HepG2 (cell line): ENCODE data around the gene GPS2. TPM values are rescaled to one million over a fixed set of nuclear protein-coding genes. Genes with fewer than 3 reads are reported as not detected.

Experiments used
- ARHGAP35 ChIP-seq: sonication (generic); formaldehyde crosslinking; IDR thresholded peaks from 2 replicates; pipeline ENCODE4 v1.9.0; 2022; ENCODE audit warnings: mild to moderate bottlenecking, inconsistent platforms, moderate library complexity, missing genetic modification reagents, borderline replicate concordance
- CBFB ChIP-seq: sonication (generic); formaldehyde crosslinking; IDR thresholded peaks from 2 replicates; pipeline ENCODE4 v1.4.0; 2020; ENCODE audit warnings: missing genetic modification reagents
- CREM ChIP-seq, 2 experiments: sonication (generic) in 1 of 2; formaldehyde crosslinking in 1 of 2; IDR thresholded peaks; 2 replicates each; pipeline versions ENCODE4 v1.4.0 to v1.6.1; 2016 to 2020; ENCODE audit warnings: antibody characterized with exemption in 1 of 2, mild to moderate bottlenecking in 1 of 2, missing genetic modification reagents in 1 of 2
- JDP2 ChIP-seq: sonication (generic); formaldehyde crosslinking; IDR thresholded peaks from 2 replicates; pipeline ENCODE4 v1.8.1; 2022; ENCODE audit warnings: missing genetic modification reagents, borderline replicate concordance
- KLF6 ChIP-seq: IDR thresholded peaks from 2 replicates; pipeline ENCODE4 v1.8.0; 2016; ENCODE audit warnings: missing biosample characterization, missing genetic modification reagents
- MZF1 ChIP-seq: sonication (generic); formaldehyde crosslinking; IDR thresholded peaks from 2 replicates; pipeline ENCODE4 v1.8.1; 2023; ENCODE audit warnings: mild to moderate bottlenecking, missing genetic modification reagents, borderline replicate concordance
- NFKBIZ ChIP-seq: IDR thresholded peaks from 2 replicates; pipeline ENCODE4 v1.6.1; 2018; ENCODE audit warnings: missing genetic modification reagents, missing compliant biosample characterization
- NR2F1 ChIP-seq, 2 experiments: fragments of 450-650 bp in 1 of 2; formaldehyde crosslinking in 1 of 2; IDR thresholded peaks; 2 replicates each; pipeline versions ENCODE4 v1.5.0 to v1.6.1; 2016 to 2020; ENCODE audit warnings: mild to moderate bottlenecking in 1 of 2, missing compliant biosample characterization in 1 of 2, missing genetic modification reagents in 1 of 2, moderate library complexity in 1 of 2
- PCBP2 ChIP-seq: fragments of 200-400 bp; formaldehyde crosslinking; optimal IDR thresholded peaks from 2 replicates; pipeline ENCODE3; 2018; ENCODE audit warnings: low read length, low read depth; ENCODE audit not compliant: poor library complexity, severe bottlenecking
- REXO4 ChIP-seq: sonication (generic); formaldehyde crosslinking; IDR thresholded peaks from 2 replicates; pipeline ENCODE4 v1.8.0; 2022; ENCODE audit warnings: missing genetic modification reagents, mild to moderate bottlenecking, borderline replicate concordance
- RFX3 ChIP-seq: IDR thresholded peaks from 2 replicates; pipeline ENCODE4 v1.6.1; 2016; ENCODE audit warnings: missing biosample characterization, missing genetic modification reagents
- SMAD9 ChIP-seq: sonication (generic); formaldehyde crosslinking; IDR thresholded peaks from 2 replicates; pipeline ENCODE4 v1.5.1; 2020; ENCODE audit warnings: mild to moderate bottlenecking, missing genetic modification reagents
- SPEN ChIP-seq: sonication (generic); formaldehyde crosslinking; IDR thresholded peaks from 2 replicates; pipeline ENCODE4 v1.5.1; 2020; ENCODE audit warnings: low read depth, mild to moderate bottlenecking, missing genetic modification reagents
- TBX2 ChIP-seq: sonication (generic); formaldehyde crosslinking; IDR thresholded peaks from 2 replicates; pipeline ENCODE4 v1.5.0; 2020; ENCODE audit warnings: missing genetic modification reagents, mild to moderate bottlenecking, borderline replicate concordance
- TGIF2 ChIP-seq: IDR thresholded peaks from 2 replicates; pipeline ENCODE4 v1.6.1; 2016; ENCODE audit warnings: control low read depth, missing compliant biosample characterization
- ZNF138 ChIP-seq: sonication (generic); formaldehyde crosslinking; IDR thresholded peaks from 2 replicates; pipeline ENCODE4 v1.5.0; 2020; ENCODE audit warnings: mild to moderate bottlenecking, low read depth, missing genetic modification reagents
- ZNF142 ChIP-seq: sonication (generic); formaldehyde crosslinking; IDR thresholded peaks from 2 replicates; pipeline ENCODE4 v1.4.0; 2020; ENCODE audit warnings: missing genetic modification reagents
- ZNF274 ChIP-seq: sonication (generic); formaldehyde crosslinking; IDR thresholded peaks from 2 replicates; pipeline ENCODE4 v1.5.1; 2020; ENCODE audit warnings: mild to moderate bottlenecking, missing genetic modification reagents
- ZNF3 ChIP-seq: IDR thresholded peaks from 2 replicates; pipeline ENCODE4 v1.7.0; 2017; ENCODE audit warnings: inconsistent platforms
- ZNF546 ChIP-seq: sonication (generic); formaldehyde crosslinking; conservative IDR thresholded peaks from 2 replicates; pipeline ENCODE4 v1.8.1; 2023; ENCODE audit warnings: mild to moderate bottlenecking, missing genetic modification reagents
- ZNF572 ChIP-seq: sonication (generic); formaldehyde crosslinking; IDR thresholded peaks from 2 replicates; pipeline ENCODE4 v1.5.1; 2020; ENCODE audit warnings: mild to moderate bottlenecking, missing genetic modification reagents
- ZNF747 ChIP-seq: sonication (generic); formaldehyde crosslinking; IDR thresholded peaks from 2 replicates; pipeline ENCODE4 v1.8.1; 2023; ENCODE audit warnings: missing genetic modification reagents, mild to moderate bottlenecking, borderline replicate concordance
- polyA plus RNA-seq, 8 experiments: library from polyadenylated mRNA; depleted of rRNA in 3 of 8; stranded (reverse) in 7 of 8; unstranded in 1 of 8; fragments of >200 nt; fragmentation: Illumina TruSeq in 4 of 8; extraction: Trizol in 4 of 8; gene quantifications; 2 replicates each; pipeline versions ENCODE4 v1.2.1 to v1.2.3, GENCODE V29; 2011 to 2016; ENCODE audit warnings: low read depth in 4 of 8, missing spikeins in 1 of 8, mixed read lengths in 1 of 8; ENCODE audit not compliant: insufficient read depth in 1 of 8
- total RNA-seq, 5 experiments: library from RNA; depleted of rRNA; stranded (reverse); fragments of >200 nt; fragmentation: Illumina TruSeq; extraction: Trizol; gene quantifications; 2 replicates each; pipeline ENCODE4 v1.2.3, GENCODE V29; 2016; ENCODE audit warnings: low read depth in 1 of 5
- TF ChIP-seq, protein P1 (sequence below): sonication (generic); formaldehyde crosslinking; IDR thresholded peaks from 2 replicates; pipeline ENCODE4 v1.5.0; 2020; ENCODE audit warnings: mild to moderate bottlenecking, missing genetic modification reagents, borderline replicate concordance

Gene GPS2
- total and polyA plus RNA-seq, 2 of the 13 experiments (the other 11 are each of a cell fraction or from before 2014, with no cell fraction given): 58.0 to 59.4 TPM

DNA sequence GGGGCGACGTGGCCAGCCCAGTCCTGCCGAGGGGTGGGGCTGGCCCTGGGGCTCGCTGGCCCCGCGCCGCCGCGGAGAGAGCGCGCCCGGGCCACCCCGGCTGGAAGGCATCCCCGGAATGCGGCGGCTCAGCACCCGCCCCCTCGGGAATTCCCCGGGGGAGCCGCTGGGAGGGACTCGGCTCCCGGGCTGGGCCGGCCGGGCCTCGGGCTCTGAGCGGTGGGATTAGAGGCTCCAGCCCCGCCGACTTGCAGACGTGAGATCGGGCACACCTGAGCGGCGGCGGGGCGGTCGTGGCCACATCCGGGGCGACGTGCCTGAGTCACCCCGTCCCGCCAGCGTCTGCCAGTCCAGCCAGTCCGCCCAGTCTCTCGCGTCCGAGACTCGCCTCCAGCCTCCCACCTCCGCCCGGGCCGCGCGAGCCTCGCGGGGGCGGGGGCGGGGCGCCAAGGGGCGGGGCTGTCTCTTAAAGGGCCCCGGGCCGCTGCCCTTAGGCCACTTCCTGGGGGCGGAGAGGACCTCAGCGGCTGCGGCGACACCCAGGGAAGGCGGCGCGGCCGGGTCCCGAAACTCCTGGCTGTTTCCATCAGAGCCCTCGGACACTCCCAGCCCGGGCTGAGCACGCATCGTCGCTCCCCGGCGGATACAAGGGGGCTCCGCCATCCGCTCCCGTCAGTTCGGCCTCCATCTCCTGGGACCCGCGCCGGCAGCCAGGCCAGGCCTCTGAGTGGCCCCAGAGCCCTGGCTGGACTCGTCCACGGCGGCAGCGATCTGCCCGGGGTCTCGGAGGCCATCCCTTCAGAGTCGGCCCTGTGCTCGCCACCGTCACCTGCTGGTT lies 36.7 kb upstream of the GPS2 start, which contains the start of gene KCTD11 (continued):
- TF ChIP-seq ZNF142 (no peak), SPEN (CRISPR knock-in tag) (peak; percentile 69; the same call in 1 of the 2 replicates), TGIF2 (no peak), ARHGAP35 (CRISPR knock-in tag) (no peak), ZNF274 (CRISPR knock-in tag) (no peak), REXO4 (CRISPR knock-in tag) (no peak), ZNF546 (CRISPR knock-in tag) (peak; percentile 49; the same call in 1 of the 2 replicates), ZNF138 (CRISPR knock-in tag) (no peak; the same call in 1 of the 2 replicates), NR2F1 (CRISPR knock-in tag; IDR thresholded peaks at IDR 0.05) (no peak), CBFB (CRISPR knock-in tag) (no peak; the same call in 1 of the 2 replicates), MZF1 (no peak), PCBP2 (no peak), RFX3 (CRISPR knock-in tag) (no peak), JDP2 (CRISPR knock-in tag) (no peak), ZNF747 (no peak; the same call in 1 of the 2 replicates), NFKBIZ (CRISPR knock-in tag) (no peak), ZNF572 (CRISPR knock-in tag) (no peak), TBX2 (CRISPR knock-in tag) (peak; percentile 63; the same call in 1 of the 2 replicates), KLF6 (CRISPR knock-in tag) (no peak; the same call in 1 of the 2 replicates), SMAD9 (no peak), ZNF3 (CRISPR knock-in tag) (no peak), CREM (IDR thresholded peaks at IDR 0.05) (no peak), CREM (CRISPR knock-in tag; IDR thresholded peaks at IDR 0.05) (no peak)
- TF ChIP-seq, protein P1, sequence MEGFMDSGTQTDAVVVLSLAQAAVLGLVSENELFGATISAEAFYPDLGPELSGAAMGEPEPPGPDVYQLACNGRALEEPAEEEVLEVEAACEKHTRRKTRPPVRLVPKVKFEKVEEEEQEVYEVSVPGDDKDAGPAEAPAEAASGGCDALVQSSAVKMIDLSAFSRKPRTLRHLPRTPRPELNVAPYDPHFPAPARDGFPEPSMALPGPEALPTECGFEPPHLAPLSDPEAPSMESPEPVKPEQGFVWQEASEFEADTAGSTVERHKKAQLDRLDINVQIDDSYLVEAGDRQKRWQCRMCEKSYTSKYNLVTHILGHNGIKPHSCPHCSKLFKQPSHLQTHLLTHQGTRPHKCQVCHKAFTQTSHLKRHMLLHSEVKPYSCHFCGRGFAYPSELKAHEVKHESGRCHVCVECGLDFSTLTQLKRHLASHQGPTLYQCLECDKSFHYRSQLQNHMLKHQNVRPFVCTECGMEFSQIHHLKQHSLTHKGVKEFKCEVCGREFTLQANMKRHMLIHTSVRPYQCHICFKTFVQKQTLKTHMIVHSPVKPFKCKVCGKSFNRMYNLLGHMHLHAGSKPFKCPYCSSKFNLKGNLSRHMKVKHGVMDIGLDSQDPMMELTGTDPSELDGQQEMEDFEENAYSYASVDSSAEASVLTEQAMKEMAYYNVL (CRISPR knock-in tag): no peak; the same call in none of the 2 replicates
